ENCODE data around the gene GLT8D2. TPM values are rescaled to one million over a fixed set of nuclear protein-coding genes. Genes with fewer than 3 reads are reported as not detected.
"Not testable (repeated sequence)": the region's sequence is repeated elsewhere in the genome, so short reads cannot be mapped to it uniquely, and the experiment has no call there.

Gene GLT8D2
- total and polyA plus RNA-seq, 5 donors = 8.7 to 14.4 (median 9.9) TPM

- no peak overlapping the region for H3K27ac ChIP-seq (ENCODE audit: low read length)
- ATAC-seq = peak in 1 of 2 donors; percentile 42
- no peaks in the 10 kb centered on the region for H3K27me3 ChIP-seq (ENCODE audit: control insufficient read depth, insufficient read depth)
- no peaks in the 10 kb centered on the region for H3K9me3 ChIP-seq (ENCODE audit: control insufficient read depth, low read length)
- peaks cover 3% of the 10 kb centered on the region for H3K4me1 ChIP-seq (ENCODE audit: control insufficient read depth, insufficient read depth, low read length)
- DNase-seq = no peak
- no peak overlapping the region for H3K4me3 ChIP-seq (ENCODE audit: low read length)
- intact Hi-C loops (cut with DNase I) = no loop called here
- 35% methylated on average over 5 of the region's 5 CpGs for WGBS
Observed at GRCh38 chr12:104026841-104027599, 23.0 kb downstream of the GLT8D2 start.

- intact Hi-C loops (cut with DNase I) = no loop called here
Observed at GRCh38 chr12:104025771-104026170, 24.2 kb downstream of the GLT8D2 start.

GRCh38 chr12:104024348-104024747, 25.6 kb downstream of the GLT8D2 start:
- no peaks in the 10 kb centered on the region for H3K27me3 ChIP-seq (ENCODE audit: control insufficient read depth, insufficient read depth)
- DNase-seq = no peak
- intact Hi-C loops (cut with DNase I) = no loop called here
- no peaks in the 10 kb centered on the region for H3K9me3 ChIP-seq (ENCODE audit: control insufficient read depth, low read length)
- H3K4me1 ChIP-seq (ENCODE audit: control insufficient read depth, insufficient read depth, low read length) = peaks cover 3% of the 10 kb centered on the region
- no peak for ATAC-seq
- H3K27ac ChIP-seq (ENCODE audit: low read length) = no peak overlapping the region
- H3K4me3 ChIP-seq (ENCODE audit: low read length) = no peak overlapping the region
- WGBS = 91% methylated on average over 6 of the region's 6 CpGs

More at GRCh38 chr12:104025771-104026170, 24.2 kb downstream of the GLT8D2 start:
- WGBS = 99% methylated on average over 2 of the region's 2 CpGs
- H3K27me3 ChIP-seq (ENCODE audit: control insufficient read depth, insufficient read depth) = no peaks in the 10 kb centered on the region
- no peak overlapping the region for H3K4me3 ChIP-seq (ENCODE audit: low read length)
- H3K27ac ChIP-seq (ENCODE audit: low read length) = no peak overlapping the region
- ATAC-seq (no peak), DNase-seq (no peak)
- no peaks in the 10 kb centered on the region for H3K9me3 ChIP-seq (ENCODE audit: control insufficient read depth, low read length)
- peaks cover 3% of the 10 kb centered on the region for H3K4me1 ChIP-seq (ENCODE audit: control insufficient read depth, insufficient read depth, low read length)

- 63% methylated on average over 2 of the region's 2 CpGs for WGBS
- intact Hi-C loops (cut with DNase I) = no loop called here
- Histone ChIP-seq H3K4me1 (ENCODE audit: control insufficient read depth, insufficient read depth, low read length) (peaks cover 3% of the 10 kb centered on the region), H3K27me3 (ENCODE audit: control insufficient read depth, insufficient read depth) (no peaks in the 10 kb centered on the region), H3K9me3 (ENCODE audit: control insufficient read depth, low read length) (no peaks in the 10 kb centered on the region), H3K4me3 (ENCODE audit: low read length) (no peak overlapping the region), H3K27ac (ENCODE audit: low read length) (no peak overlapping the region)
- DNase-seq = no peak
- ATAC-seq = no peak
Observed at GRCh38 chr12:104023710-104024109, 26.3 kb downstream of the GLT8D2 start.

GRCh38 chr12:104022786-104023185, 27.2 kb downstream of the GLT8D2 start:
- ATAC-seq = no peak
- Histone ChIP-seq H3K27ac (ENCODE audit: low read length) (no peak overlapping the region), H3K4me3 (ENCODE audit: low read length) (no peak overlapping the region), H3K27me3 (ENCODE audit: control insufficient read depth, insufficient read depth) (no peaks in the 10 kb centered on the region), H3K4me1 (ENCODE audit: control insufficient read depth, insufficient read depth, low read length) (peaks cover 3% of the 10 kb centered on the region), H3K9me3 (ENCODE audit: control insufficient read depth, low read length) (no peaks in the 10 kb centered on the region)
- WGBS = 49% methylated on average over 3 of the region's 3 CpGs
- no peak for DNase-seq
- intact Hi-C loops (cut with DNase I) = no loop called here

GRCh38 chr12:104021862-104022261, 28.1 kb downstream of the GLT8D2 start:
- intact Hi-C loops (cut with DNase I); DNase-seq; H3K9me3 ChIP-seq (ENCODE audit: control insufficient read depth, low read length); H3K4me3 ChIP-seq (ENCODE audit: low read length); H3K4me1 ChIP-seq (ENCODE audit: control insufficient read depth, insufficient read depth, low read length); H3K27ac ChIP-seq (ENCODE audit: low read length); H3K27me3 ChIP-seq (ENCODE audit: control insufficient read depth, insufficient read depth); ATAC-seq: not testable (repeated sequence)
- WGBS = 84% methylated on average over 1 of the region's 1 CpG

- Histone ChIP-seq H3K9me3 (ENCODE audit: control insufficient read depth, low read length) (no peaks in the 10 kb centered on the region), H3K27me3 (ENCODE audit: control insufficient read depth, insufficient read depth) (no peaks in the 10 kb centered on the region), H3K4me1 (ENCODE audit: control insufficient read depth, insufficient read depth, low read length) (peaks cover 6% of the 10 kb centered on the region), H3K4me3 (ENCODE audit: low read length) (no peak overlapping the region), H3K27ac (ENCODE audit: low read length) (no peak overlapping the region)
- intact Hi-C loops (cut with DNase I) = no loop called here
- ATAC-seq (no peak), DNase-seq (no peak)
- WGBS = 70% methylated on average over 4 of the region's 4 CpGs
Observed at GRCh38 chr12:104012331-104012730, 37.7 kb downstream of the GLT8D2 start.

GRCh38 chr12:104011253-104011652, 38.7 kb downstream of the GLT8D2 start:
- WGBS = 57% methylated on average over 6 of the region's 6 CpGs
- H3K4me1 ChIP-seq (ENCODE audit: control insufficient read depth, insufficient read depth, low read length) = peaks cover 6% of the 10 kb centered on the region
- H3K27me3 ChIP-seq (ENCODE audit: control insufficient read depth, insufficient read depth) = no peaks in the 10 kb centered on the region
- H3K9me3 ChIP-seq (ENCODE audit: control insufficient read depth, low read length) = no peaks in the 10 kb centered on the region
- H3K4me3 ChIP-seq (ENCODE audit: low read length) = no peak overlapping the region
- intact Hi-C loops (cut with DNase I) = no loop called here
- ATAC-seq (peak; percentile 56 to 90), DNase-seq (no peak)
- H3K27ac ChIP-seq (ENCODE audit: low read length) = peak overlapping the region; percentile 13

- no peaks in the 10 kb centered on the region for H3K27me3 ChIP-seq (ENCODE audit: control insufficient read depth, insufficient read depth)
- WGBS = 48% methylated on average over 2 of the region's 2 CpGs
- H3K4me1 ChIP-seq (ENCODE audit: control insufficient read depth, insufficient read depth, low read length) = peaks cover 6% of the 10 kb centered on the region
- DNase-seq = no peak
- no peaks in the 10 kb centered on the region for H3K9me3 ChIP-seq (ENCODE audit: control insufficient read depth, low read length)
- ATAC-seq = peak; percentile 46 to 70
- intact Hi-C loops (cut with DNase I) = no loop called here
- H3K27ac ChIP-seq (ENCODE audit: low read length) = peak overlapping the region; percentile 85
- H3K4me3 ChIP-seq (ENCODE audit: low read length) = no peak overlapping the region
Observed at GRCh38 chr12:104010606-104011169, 39.3 kb downstream of the GLT8D2 start.

- H3K9me3 ChIP-seq (ENCODE audit: control insufficient read depth, low read length) = no peaks in the 10 kb centered on the region
- H3K4me3 ChIP-seq (ENCODE audit: low read length) = no peak overlapping the region
- H3K27me3 ChIP-seq (ENCODE audit: control insufficient read depth, insufficient read depth) = no peaks in the 10 kb centered on the region
- 86% methylated on average over 4 of the region's 4 CpGs for WGBS
- intact Hi-C loops (cut with DNase I) = no loop called here
- H3K4me1 ChIP-seq (ENCODE audit: control insufficient read depth, insufficient read depth, low read length) = peaks cover 6% of the 10 kb centered on the region
- DNase-seq = no peak
- peak overlapping the region; percentile 85 for H3K27ac ChIP-seq (ENCODE audit: low read length)
- ATAC-seq = peak; percentile 51 to 77
Observed at GRCh38 chr12:104010121-104010520, 39.9 kb downstream of the GLT8D2 start.

GRCh38 chr12:104006929-104007328, 43.1 kb downstream of the GLT8D2 start:
- ATAC-seq = no peak
- intact Hi-C loops (cut with DNase I) = no loop called here
- no peak for DNase-seq
- peaks cover 6% of the 10 kb centered on the region for H3K4me1 ChIP-seq (ENCODE audit: control insufficient read depth, insufficient read depth, low read length)
- no peaks in the 10 kb centered on the region for H3K27me3 ChIP-seq (ENCODE audit: control insufficient read depth, insufficient read depth)
- H3K4me3 ChIP-seq (ENCODE audit: low read length) = no peak overlapping the region
- no peaks in the 10 kb centered on the region for H3K9me3 ChIP-seq (ENCODE audit: control insufficient read depth, low read length)
- 58% methylated on average over 3 of the region's 3 CpGs for WGBS
- no peak overlapping the region for H3K27ac ChIP-seq (ENCODE audit: low read length)

Measured in right cardiac atrium (tissue), 5 donors.